Keratinocyte (primary cell): Measurements from ENCODE around the gene GPATCH2.

Experiments
- EZH2 ChIP-seq: IDR thresholded peaks from one replicate; pipeline ENCODE4 v1.6.1; 2012; ENCODE audit warnings: inconsistent platforms, mild to moderate bottlenecking, low read length, moderate library complexity
- TF ChIP-seq, protein P1 (sequence below), 3 experiments: IDR thresholded peaks in 1 of 3; conservative IDR thresholded peaks in 1 of 3; optimal IDR thresholded peaks in 1 of 3; 2 replicates in 2 of 3; 3 replicates in 1 of 3; pipeline versions ENCODE3 to v1.5.1; 2011; ENCODE audit warnings: low read length in 3 of 3, mild to moderate bottlenecking in 3 of 3, moderate library complexity in 2 of 3, control low read depth in 1 of 3, inconsistent platforms in 1 of 3; ENCODE audit not compliant: insufficient read depth in 2 of 3; ENCODE audit errors: extremely low read depth in 1 of 3

DNA sequence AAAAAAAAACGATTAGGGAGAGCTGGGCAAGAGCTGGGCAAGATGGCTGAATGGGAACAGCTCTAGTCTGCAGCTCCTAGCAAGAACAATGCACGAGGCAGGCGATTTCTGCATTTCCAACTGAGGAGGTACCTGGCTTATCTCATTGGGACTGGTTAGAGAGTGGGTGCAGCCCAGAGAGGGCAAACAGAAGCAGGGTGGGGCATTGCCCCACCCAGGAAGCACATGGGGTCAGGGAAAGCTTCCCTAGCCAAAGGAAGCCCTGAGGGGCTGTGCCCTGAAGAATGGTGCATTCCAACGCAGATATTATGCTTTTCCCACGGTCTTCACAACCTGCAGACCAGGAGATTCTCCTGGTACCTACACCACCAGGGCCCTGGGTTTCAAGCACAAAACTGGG, 251.6 kb downstream of the GPATCH2 start:
- TF ChIP-seq, protein P1, sequence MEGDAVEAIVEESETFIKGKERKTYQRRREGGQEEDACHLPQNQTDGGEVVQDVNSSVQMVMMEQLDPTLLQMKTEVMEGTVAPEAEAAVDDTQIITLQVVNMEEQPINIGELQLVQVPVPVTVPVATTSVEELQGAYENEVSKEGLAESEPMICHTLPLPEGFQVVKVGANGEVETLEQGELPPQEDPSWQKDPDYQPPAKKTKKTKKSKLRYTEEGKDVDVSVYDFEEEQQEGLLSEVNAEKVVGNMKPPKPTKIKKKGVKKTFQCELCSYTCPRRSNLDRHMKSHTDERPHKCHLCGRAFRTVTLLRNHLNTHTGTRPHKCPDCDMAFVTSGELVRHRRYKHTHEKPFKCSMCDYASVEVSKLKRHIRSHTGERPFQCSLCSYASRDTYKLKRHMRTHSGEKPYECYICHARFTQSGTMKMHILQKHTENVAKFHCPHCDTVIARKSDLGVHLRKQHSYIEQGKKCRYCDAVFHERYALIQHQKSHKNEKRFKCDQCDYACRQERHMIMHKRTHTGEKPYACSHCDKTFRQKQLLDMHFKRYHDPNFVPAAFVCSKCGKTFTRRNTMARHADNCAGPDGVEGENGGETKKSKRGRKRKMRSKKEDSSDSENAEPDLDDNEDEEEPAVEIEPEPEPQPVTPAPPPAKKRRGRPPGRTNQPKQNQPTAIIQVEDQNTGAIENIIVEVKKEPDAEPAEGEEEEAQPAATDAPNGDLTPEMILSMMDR (optimal IDR thresholded peaks at IDR 0.05 in 1 of 3, IDR thresholded peaks at IDR 0.05 in 1 of 3, conservative IDR thresholded peaks at IDR 0.05 in 1 of 3; ENCODE audit: extremely low read depth in 1 of 3, insufficient read depth in 2 of 3, low read length in 3 of 3), result no peak
- no peak for TF ChIP-seq EZH2
